A549 treated with CORT108297 at 1 μM for 4 hours (cell line): ENCODE results near the gene MUL1. TPM values are rescaled to one million over a fixed set of nuclear protein-coding genes. Genes with fewer than 3 reads are reported as not detected.

ENCODE experiments used
- total RNA-seq: library from RNA; stranded (reverse); fragments of 200-300 nt; extraction: Qiagen RNA extraction; gene quantifications from 5 replicates; pipeline ENCODE4 v1.2.3, GENCODE V29; 2022

Gene MUL1
- 39.6 to 43.6 TPM (median 42.3 TPM) in 5 replicates for total RNA-seq

GRCh38 chr1:20507564-20508410 lies at the start of gene MUL1:
MUL1 (minus strand) TSS chr1:20508151; CDS start chr1:20508024, 127 bp downstream.

GRCh38 chr1:20551945-20552727 lies 44.2 kb upstream of the MUL1 start, which contains the start of gene FAM43B:
FAM43B (plus strand) TSS chr1:20552573; CDS start chr1:20552974, 401 bp downstream.

GRCh38 chr1:20485527-20486456 lies 22.2 kb downstream of the MUL1 start, which contains the start of gene CAMK2N1:
CAMK2N1 (minus strand) TSS chr1:20486210; CDS start chr1:20485379, 831 bp downstream.

Other genes starting within 250 kb of the MUL1 start
- not detected in 5 replicates for gene VWA5B1, start 217.3 kb downstream of the MUL1 start, total RNA-seq
- gene CAMK2N1, start 21.9 kb downstream of the MUL1 start, total RNA-seq: 36.9 to 49.6 TPM (median 45.4 TPM) in 5 replicates
- 3.3 to 5.9 TPM (median 5.4 TPM) in 5 replicates for gene FAM43B, start 44.4 kb upstream of the MUL1 start, total RNA-seq
- gene CDA, start 80.9 kb upstream of the MUL1 start, total RNA-seq: 33.9 to 42.8 TPM (median 35.8 TPM) in 5 replicates
- gene PINK1, start 125.3 kb upstream of the MUL1 start, total RNA-seq: 27.5 to 41.2 TPM (median 38.8 TPM) in 5 replicates
- 185 to 214 TPM (median 211 TPM) in 5 replicates for gene DDOST, start 153.2 kb upstream of the MUL1 start, total RNA-seq
- gene KIF17, start 209.9 kb upstream of the MUL1 start, total RNA-seq: 1.1 to 1.6 TPM (median 1.5 TPM) in 5 replicates
- gene SH2D5, start 224.6 kb upstream of the MUL1 start, total RNA-seq: 12.7 to 18.8 TPM (median 17.1 TPM) in 5 replicates